Panc1 (cell line): Measurements from ENCODE around the gene ADAT1. TPM values are rescaled to one million over a fixed set of nuclear protein-coding genes. Genes with fewer than 3 reads are reported as not detected.

Source experiments
- ATAC-seq: fragments of 200-7000 bp; cut with Tn5 transposase; 2 replicates; pipeline ENCODE4 v1.9.1; 2020; ENCODE audit warnings: mild to moderate bottlenecking, moderate library complexity
- BruUV-seq: library from RNA; stranded (reverse); fragments of 400-500 nt; replicated peaks from 2 replicates; lab custom pipeline; 2021; lab: Mats Ljungman, UMichigan
- CTCF ChIA-PET: fragments of 300-600 bp; sonication (Branson Sonifier 250); formaldehyde crosslinking; loops from one replicate; lab custom pipeline; 2022; ENCODE audit warnings: antibody characterized with exemption; lab: Charles Lee
- POLR2A ChIA-PET: fragments of 300-600 bp; sonication (Branson Sonifier 250); formaldehyde crosslinking; loops from one replicate; lab custom pipeline; 2022; ENCODE audit warnings: antibody characterized with exemption; lab: Charles Lee
- DNase-seq: peaks from one replicate; pipeline ENCODE4 v3.0.0-alpha.2; 2010; ENCODE audit warnings: low read depth, low spot score
- H3K27ac ChIP-seq: 2 replicates; pipeline ENCODE4 v1.5.1; 2011; ENCODE audit warnings: mild to moderate bottlenecking, low read length, inconsistent platforms
- H3K27me3 ChIP-seq: fragments of 200-500 bp; sonication (Bioruptor generic); 2 replicates; pipeline ENCODE4 v1.6.0; 2014; ENCODE audit warnings: low read length, inconsistent platforms; ENCODE audit not compliant: control insufficient read depth, insufficient read depth
- H3K36me3 ChIP-seq: fragments of 200-500 bp; sonication (Bioruptor generic); 2 replicates; pipeline ENCODE4 v1.5.1; 2014; ENCODE audit warnings: inconsistent platforms, mild to moderate bottlenecking, low read length, moderate library complexity; ENCODE audit not compliant: control insufficient read depth, insufficient read depth
- H3K4me1 ChIP-seq: 2 replicates; pipeline ENCODE4 v1.5.1; 2011; ENCODE audit warnings: inconsistent platforms, mild to moderate bottlenecking, low read length, moderate library complexity; ENCODE audit not compliant: control insufficient read depth, insufficient read depth
- H3K4me3 ChIP-seq, 2 experiments: 2 replicates each; pipeline ENCODE4 v1.5.1; 2011 to 2012; ENCODE audit warnings: low read depth in 2 of 2, low read length in 2 of 2, mild to moderate bottlenecking in 2 of 2, inconsistent platforms in 1 of 2, moderate library complexity in 1 of 2
- H3K9me3 ChIP-seq: fragments of 200-500 bp; sonication (Bioruptor generic); 2 replicates; pipeline ENCODE4 v1.5.1; 2014; ENCODE audit warnings: low read depth, mild to moderate bottlenecking, inconsistent platforms, low read length, moderate library complexity; ENCODE audit not compliant: control insufficient read depth, insufficient read depth
- POLR2AphosphoS5 ChIP-seq: IDR thresholded peaks from 2 replicates; pipeline ENCODE4 v1.6.1; 2012; ENCODE audit warnings: mild to moderate bottlenecking, low read depth, low read length, moderate library complexity
- SIN3A ChIP-seq: IDR thresholded peaks from 2 replicates; pipeline ENCODE4 v1.6.1; 2012; ENCODE audit warnings: low read depth, mild to moderate bottlenecking, low read length, moderate library complexity, borderline replicate concordance; ENCODE audit not compliant: insufficient read depth
- TCF7L2 ChIP-seq: IDR thresholded peaks from 2 replicates; pipeline ENCODE4 v1.6.1; 2011; ENCODE audit warnings: mild to moderate bottlenecking, low read depth, low read length, inconsistent platforms
- in situ Hi-C: cut with HindIII; loops from 2 replicates; pipeline ENCODE4 v1.10.0; 2016; ENCODE audit warnings: low sequenced_read_pairs, low pct_unique_long_range_greater_than_20kb
- intact Hi-C: fragments of 100-400 bp; cut with micrococcal nuclease; formaldehyde crosslinking; loops from one replicate; pipeline ENCODE4 v1.10.0; 2022; ENCODE audit not compliant: unreplicated experiment
- total RNA-seq: library from RNA; stranded (reverse); gene quantifications from one replicate; pipeline ENCODE4 v1.2.1, GENCODE V29; 2021; ENCODE audit not compliant: unreplicated experiment
- TF ChIP-seq, protein P1 (sequence below), 2 experiments: IDR thresholded peaks; 2 replicates each; pipeline ENCODE4 v1.6.1; 2011 to 2012; ENCODE audit warnings: low read depth in 2 of 2, control low read depth in 1 of 2, low read length in 1 of 2, mild to moderate bottlenecking in 1 of 2, moderate library complexity in 1 of 2; ENCODE audit not compliant: insufficient read depth in 1 of 2
- TF ChIP-seq, protein P2 (sequence below): fragments of 450-650 bp; IDR thresholded peaks from 2 replicates; pipeline ENCODE4 v1.5.1; 2017; ENCODE audit warnings: mild to moderate bottlenecking

Gene ADAT1
- total RNA-seq, 1 experiment from 2014 or later: 46.8 TPM

DNA sequence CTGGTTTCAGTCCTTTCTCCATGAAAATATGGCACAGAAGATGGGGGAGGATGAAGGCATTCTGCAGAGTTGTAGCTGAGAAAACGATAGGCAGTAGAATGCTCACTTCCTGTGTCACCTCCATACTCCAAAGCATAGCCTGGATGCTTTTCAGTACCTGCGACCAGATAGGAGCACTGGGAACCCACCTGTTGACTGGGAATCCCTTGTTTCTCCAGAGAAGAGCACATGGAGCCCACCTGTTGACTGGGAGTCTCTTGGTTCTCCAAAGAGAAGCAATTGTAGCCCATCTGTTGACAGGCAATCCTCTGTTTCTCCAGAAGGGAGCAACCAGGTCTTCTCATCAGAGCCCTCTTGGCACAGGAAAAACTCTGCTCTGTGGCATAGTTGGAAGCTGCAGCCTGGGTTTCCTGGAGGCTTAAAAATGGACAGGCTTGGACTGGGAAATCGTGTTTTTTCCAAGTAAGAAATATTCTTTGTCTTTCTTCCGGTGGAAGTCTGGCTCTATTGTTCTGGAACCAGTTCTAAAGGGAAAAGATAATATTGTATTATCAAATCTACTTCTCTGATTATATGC, 37.7 kb upstream of the ADAT1 start:
- H3K4me3 ChIP-seq: no peak overlapping the region

DNA sequence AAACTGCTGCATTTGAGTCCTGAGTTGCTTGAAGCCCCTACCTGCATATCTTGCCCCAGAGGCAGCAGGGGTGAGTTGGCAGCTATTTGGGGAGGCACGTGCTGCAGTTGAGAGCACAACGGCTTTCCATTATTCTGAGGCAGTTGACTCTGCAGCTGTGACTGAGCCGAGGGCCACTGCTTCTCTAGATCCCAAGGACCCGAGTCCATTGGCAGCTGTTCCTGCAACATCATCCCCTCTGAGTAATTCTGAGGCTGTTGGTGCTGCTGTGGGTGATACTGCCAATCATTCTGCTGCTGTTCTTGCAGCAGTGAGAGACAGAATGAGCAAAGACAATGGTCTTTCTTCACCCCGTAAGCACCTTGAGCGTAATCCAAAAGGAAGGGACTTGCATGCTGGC, 37.2 kb upstream of the ADAT1 start:
- Histone ChIP-seq H3K4me3 (no peak overlapping the region), H3K36me3 (peaks cover 2% of the 10 kb centered on the region; the same call in 1 of the 2 replicates), H3K27me3 (no peaks in the 10 kb centered on the region), H3K27ac (no peak overlapping the region), H3K4me1 (no peaks in the 10 kb centered on the region), H3K9me3 (no peaks in the 10 kb centered on the region)
- intact Hi-C loops (no loop called here), in situ Hi-C loops (no loop called here)
- DNase-seq (no peak), ATAC-seq (no peak)
- TF ChIP-seq, protein P1, sequence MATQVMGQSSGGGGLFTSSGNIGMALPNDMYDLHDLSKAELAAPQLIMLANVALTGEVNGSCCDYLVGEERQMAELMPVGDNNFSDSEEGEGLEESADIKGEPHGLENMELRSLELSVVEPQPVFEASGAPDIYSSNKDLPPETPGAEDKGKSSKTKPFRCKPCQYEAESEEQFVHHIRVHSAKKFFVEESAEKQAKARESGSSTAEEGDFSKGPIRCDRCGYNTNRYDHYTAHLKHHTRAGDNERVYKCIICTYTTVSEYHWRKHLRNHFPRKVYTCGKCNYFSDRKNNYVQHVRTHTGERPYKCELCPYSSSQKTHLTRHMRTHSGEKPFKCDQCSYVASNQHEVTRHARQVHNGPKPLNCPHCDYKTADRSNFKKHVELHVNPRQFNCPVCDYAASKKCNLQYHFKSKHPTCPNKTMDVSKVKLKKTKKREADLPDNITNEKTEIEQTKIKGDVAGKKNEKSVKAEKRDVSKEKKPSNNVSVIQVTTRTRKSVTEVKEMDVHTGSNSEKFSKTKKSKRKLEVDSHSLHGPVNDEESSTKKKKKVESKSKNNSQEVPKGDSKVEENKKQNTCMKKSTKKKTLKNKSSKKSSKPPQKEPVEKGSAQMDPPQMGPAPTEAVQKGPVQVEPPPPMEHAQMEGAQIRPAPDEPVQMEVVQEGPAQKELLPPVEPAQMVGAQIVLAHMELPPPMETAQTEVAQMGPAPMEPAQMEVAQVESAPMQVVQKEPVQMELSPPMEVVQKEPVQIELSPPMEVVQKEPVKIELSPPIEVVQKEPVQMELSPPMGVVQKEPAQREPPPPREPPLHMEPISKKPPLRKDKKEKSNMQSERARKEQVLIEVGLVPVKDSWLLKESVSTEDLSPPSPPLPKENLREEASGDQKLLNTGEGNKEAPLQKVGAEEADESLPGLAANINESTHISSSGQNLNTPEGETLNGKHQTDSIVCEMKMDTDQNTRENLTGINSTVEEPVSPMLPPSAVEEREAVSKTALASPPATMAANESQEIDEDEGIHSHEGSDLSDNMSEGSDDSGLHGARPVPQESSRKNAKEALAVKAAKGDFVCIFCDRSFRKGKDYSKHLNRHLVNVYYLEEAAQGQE (IDR thresholded peaks at IDR 0.05; ENCODE audit: insufficient read depth in 1 of 2, low read depth in 2 of 2, low read length in 1 of 2): no peak
- TF ChIP-seq, protein P2, sequence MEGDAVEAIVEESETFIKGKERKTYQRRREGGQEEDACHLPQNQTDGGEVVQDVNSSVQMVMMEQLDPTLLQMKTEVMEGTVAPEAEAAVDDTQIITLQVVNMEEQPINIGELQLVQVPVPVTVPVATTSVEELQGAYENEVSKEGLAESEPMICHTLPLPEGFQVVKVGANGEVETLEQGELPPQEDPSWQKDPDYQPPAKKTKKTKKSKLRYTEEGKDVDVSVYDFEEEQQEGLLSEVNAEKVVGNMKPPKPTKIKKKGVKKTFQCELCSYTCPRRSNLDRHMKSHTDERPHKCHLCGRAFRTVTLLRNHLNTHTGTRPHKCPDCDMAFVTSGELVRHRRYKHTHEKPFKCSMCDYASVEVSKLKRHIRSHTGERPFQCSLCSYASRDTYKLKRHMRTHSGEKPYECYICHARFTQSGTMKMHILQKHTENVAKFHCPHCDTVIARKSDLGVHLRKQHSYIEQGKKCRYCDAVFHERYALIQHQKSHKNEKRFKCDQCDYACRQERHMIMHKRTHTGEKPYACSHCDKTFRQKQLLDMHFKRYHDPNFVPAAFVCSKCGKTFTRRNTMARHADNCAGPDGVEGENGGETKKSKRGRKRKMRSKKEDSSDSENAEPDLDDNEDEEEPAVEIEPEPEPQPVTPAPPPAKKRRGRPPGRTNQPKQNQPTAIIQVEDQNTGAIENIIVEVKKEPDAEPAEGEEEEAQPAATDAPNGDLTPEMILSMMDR: no peak
- TF ChIP-seq TCF7L2: no peak
- no peak for TF ChIP-seq SIN3A
- no peak for TF ChIP-seq POLR2AphosphoS5
- ChIA-PET CTCF (interaction anchor here (0.6 kb wide), 1 partner anchor 256 kb away, joined by 6 read pairs; no protein-coding TSS in a partner anchor), POLR2A (no interaction called here)
- BruUV-seq: no TSS peak

More for the DNA sequence above, 37.7 kb upstream of the ADAT1 start:
- Histone ChIP-seq H3K27me3 (no peaks in the 10 kb centered on the region), H3K4me1 (no peaks in the 10 kb centered on the region), H3K27ac (no peak overlapping the region), H3K36me3 (peaks cover 2% of the 10 kb centered on the region; the same call in 1 of the 2 replicates), H3K9me3 (no peaks in the 10 kb centered on the region)
- in situ Hi-C loops (no loop called here), intact Hi-C loops (no loop called here)
- no peak for ATAC-seq
- no TSS peak for BruUV-seq
- no peak for DNase-seq
- ChIA-PET POLR2A (no interaction called here), CTCF (no interaction called here)
- TF ChIP-seq POLR2AphosphoS5 (no peak), SIN3A (no peak), TCF7L2 (no peak)
- TF ChIP-seq, protein P1 (IDR thresholded peaks at IDR 0.05; ENCODE audit: insufficient read depth in 1 of 2, low read depth in 2 of 2, low read length in 1 of 2): no peak
- TF ChIP-seq, protein P2: no peak
